ENCODE results near the gene SLC35G1. TPM values are rescaled to one million over a fixed set of nuclear protein-coding genes. Genes with fewer than 3 reads are reported as not detected.

The SLC35G1 gene
- total RNA-seq, 1 experiment from 2014 or later: 11.0 TPM

- DNase-seq (ENCODE audit: low spot score): no peak
These were observed 17.4 kb upstream of the SLC35G1 start for GRCh38 chr10:93876381-93876780.

- DNase-seq (ENCODE audit: low spot score): no peak
These were observed 14.5 kb upstream of the SLC35G1 start for GRCh38 chr10:93879273-93879672.

GRCh38 chr10:93894516-93895378 lies 969 bp downstream of the SLC35G1 start:
- no peak for DNase-seq (ENCODE audit: low spot score)

GRCh38 chr10:93897070-93897780 lies 3.4 kb downstream of the SLC35G1 start:
- no peak for DNase-seq (ENCODE audit: low spot score)

- no peak for DNase-seq (ENCODE audit: low spot score)
These were observed 5.3 kb downstream of the SLC35G1 start for GRCh38 chr10:93899109-93899508.

- DNase-seq (ENCODE audit: low spot score): no peak
These were observed 9.3 kb downstream of the SLC35G1 start for GRCh38 chr10:93903051-93903450.

- DNase-seq (ENCODE audit: low spot score): no peak
These were observed 11.1 kb downstream of the SLC35G1 start for GRCh38 chr10:93904901-93905300.

GRCh38 chr10:93907059-93907458 lies 13.3 kb downstream of the SLC35G1 start:
- DNase-seq (ENCODE audit: low spot score): no peak

GRCh38 chr10:93911866-93912265 lies 18.1 kb downstream of the SLC35G1 start:
- no peak for DNase-seq (ENCODE audit: low spot score)

- DNase-seq (ENCODE audit: low spot score): no peak
These were observed 18.7 kb downstream of the SLC35G1 start for GRCh38 chr10:93912444-93912843.

GRCh38 chr10:93913706-93914105 lies 19.9 kb downstream of the SLC35G1 start:
- DNase-seq (ENCODE audit: low spot score): no peak

- DNase-seq (ENCODE audit: low spot score): no peak
These were observed 21.8 kb downstream of the SLC35G1 start for GRCh38 chr10:93915598-93915997.

GRCh38 chr10:93916257-93917063 lies 22.7 kb downstream of the SLC35G1 start:
- DNase-seq (ENCODE audit: low spot score): peak; percentile 38

- no peak for DNase-seq (ENCODE audit: low spot score)
These were observed 23.2 kb downstream of the SLC35G1 start for GRCh38 chr10:93917064-93917391.

- DNase-seq (ENCODE audit: low spot score): no peak
These were observed 24.0 kb downstream of the SLC35G1 start for GRCh38 chr10:93917821-93918220.

GRCh38 chr10:93921338-93921737 lies 27.6 kb downstream of the SLC35G1 start:
- peak; percentile 10 for DNase-seq (ENCODE audit: low spot score)

GRCh38 chr10:93926613-93927012 lies 32.8 kb downstream of the SLC35G1 start:
- DNase-seq (ENCODE audit: low spot score): no peak

- no peak for DNase-seq (ENCODE audit: low spot score)
These were observed 44.4 kb downstream of the SLC35G1 start for GRCh38 chr10:93938140-93938539.

- DNase-seq (ENCODE audit: low spot score): no peak
These were observed 47.1 kb downstream of the SLC35G1 start for GRCh38 chr10:93940881-93941280.

- no peak for DNase-seq (ENCODE audit: low spot score)
These were observed 47.8 kb downstream of the SLC35G1 start for GRCh38 chr10:93941606-93942005.

- no peak for DNase-seq (ENCODE audit: low spot score)
These were observed 52.0 kb downstream of the SLC35G1 start for GRCh38 chr10:93945819-93946218.

GRCh38 chr10:93947055-93947454 lies 53.3 kb downstream of the SLC35G1 start:
- DNase-seq (ENCODE audit: low spot score): peak; percentile 80
